IPS DF 4.7 (cell line): ENCODE data around the gene ARID5B.

Source experiments
- DNase-seq: peaks from one replicate; pipeline ENCODE4 v3.0.0-alpha.2; 2013; ENCODE audit warnings: low spot score; ENCODE audit errors: extremely low read depth

ARID5B gene

GRCh38 chr10:62095181-62096122 is 194.0 kb downstream of the ARID5B start:
- DNase-seq, result no peak

GRCh38 chr10:62096256-62096933 is 194.9 kb downstream of the ARID5B start:
- DNase-seq, result no peak

GRCh38 chr10:62098278-62099121 is 197.0 kb downstream of the ARID5B start:
- DNase-seq, result no peak

GRCh38 chr10:62099299-62099698 is 197.8 kb downstream of the ARID5B start:
- no peak for DNase-seq

- DNase-seq, result no peak
Measured at GRCh38 chr10:62103857-62104256, 202.4 kb downstream of the ARID5B start.

- no peak for DNase-seq
Measured at GRCh38 chr10:62106929-62107519, 205.5 kb downstream of the ARID5B start.

GRCh38 chr10:62108759-62109586 is 207.5 kb downstream of the ARID5B start:
- DNase-seq, result no peak

GRCh38 chr10:62109587-62110293 is 208.2 kb downstream of the ARID5B start:
- no peak for DNase-seq

GRCh38 chr10:62112300-62112699 is 210.8 kb downstream of the ARID5B start:
- no peak for DNase-seq

- DNase-seq, result no peak
Measured at GRCh38 chr10:62112963-62113362, 211.5 kb downstream of the ARID5B start.

- no peak for DNase-seq
Measured at GRCh38 chr10:62113680-62114079, 212.2 kb downstream of the ARID5B start.

GRCh38 chr10:62115321-62115720 is 213.8 kb downstream of the ARID5B start:
- no peak for DNase-seq

- no peak for DNase-seq
Measured at GRCh38 chr10:62115842-62116241, 214.3 kb downstream of the ARID5B start.

GRCh38 chr10:62116896-62117295 is 215.4 kb downstream of the ARID5B start:
- no peak for DNase-seq

GRCh38 chr10:62121187-62121530 is 219.7 kb downstream of the ARID5B start:
- DNase-seq, result no peak

- DNase-seq, result no peak
Measured at GRCh38 chr10:62127975-62128374, 226.5 kb downstream of the ARID5B start.

GRCh38 chr10:62130948-62131347 is 229.4 kb downstream of the ARID5B start:
- no peak for DNase-seq

- no peak for DNase-seq
Measured at GRCh38 chr10:62131724-62132123, 230.2 kb downstream of the ARID5B start.

GRCh38 chr10:62133618-62134017 is 232.1 kb downstream of the ARID5B start:
- no peak for DNase-seq

- DNase-seq, result no peak
Measured at GRCh38 chr10:62136931-62137330, 235.4 kb downstream of the ARID5B start.
